Activated CD8-positive, alpha-beta memory T cell treated with anti-CD3 and anti-CD28 coated beads, Interleukin-2, amount 50 U/mL, for 4 hours (primary cell): Measurements from ENCODE around the gene PTPN5.

Source experiments
- DNase-seq: peaks from one replicate; pipeline ENCODE4 v3.0.0-alpha.2; 2020

The PTPN5 gene

DNA sequence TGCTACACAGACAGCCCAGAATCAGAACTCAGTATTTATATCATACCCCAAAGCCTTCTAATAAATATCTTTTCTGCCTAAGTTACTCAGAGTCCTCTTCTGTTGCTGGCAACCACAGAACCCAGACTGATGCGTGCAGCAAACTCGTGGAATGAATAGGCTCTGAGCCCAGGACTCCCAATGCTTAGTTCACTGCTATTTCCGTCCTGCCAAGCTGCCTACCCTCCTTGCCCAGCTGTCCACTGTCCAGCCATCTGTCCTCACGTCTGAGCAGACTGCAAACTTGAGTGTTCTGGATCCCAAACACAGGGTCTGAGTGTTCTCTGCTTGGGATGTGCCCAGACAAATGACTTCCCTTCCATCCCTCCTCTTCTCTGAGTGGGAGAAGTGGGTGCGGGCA, 19.4 kb downstream of the PTPN5 start:
- DNase-seq = no peak

DNA sequence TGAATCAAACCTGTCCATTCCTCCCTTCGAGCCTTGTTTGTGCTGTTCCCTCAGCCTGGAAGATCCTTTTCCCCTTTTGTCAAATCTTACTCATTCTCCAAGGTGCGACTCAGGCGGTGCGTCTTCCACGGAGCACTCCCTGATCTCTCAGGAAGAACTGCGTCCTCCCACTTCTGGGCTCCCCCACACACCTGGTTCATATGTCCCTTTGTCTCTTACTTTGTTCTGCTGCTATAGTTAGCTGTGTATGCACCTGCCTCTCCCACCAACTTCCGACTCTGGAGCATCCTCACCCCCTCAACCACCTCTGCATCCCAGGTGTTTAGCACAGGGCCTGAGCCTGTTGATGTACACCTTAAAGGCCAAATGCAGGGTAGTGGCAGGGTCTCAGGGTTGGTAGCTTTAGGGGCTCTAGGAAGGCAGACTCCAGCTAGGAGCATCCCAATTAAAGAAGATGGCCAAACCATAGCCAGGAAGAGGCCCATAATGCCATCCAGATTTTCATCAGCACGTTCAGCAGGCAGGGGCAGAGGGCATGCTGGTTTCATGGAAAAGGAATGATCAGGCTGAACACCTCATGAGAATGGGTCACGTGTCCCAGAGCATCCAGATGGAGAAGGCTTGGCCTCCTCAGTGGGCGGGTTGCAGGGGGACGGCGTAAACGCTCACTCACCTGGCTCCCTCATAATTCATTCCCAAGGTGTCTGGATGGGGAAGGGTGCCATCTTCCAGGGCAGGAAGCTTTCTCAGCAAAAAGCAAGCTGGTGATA, 20.1 kb downstream of the PTPN5 start:
- DNase-seq = no peak

DNA sequence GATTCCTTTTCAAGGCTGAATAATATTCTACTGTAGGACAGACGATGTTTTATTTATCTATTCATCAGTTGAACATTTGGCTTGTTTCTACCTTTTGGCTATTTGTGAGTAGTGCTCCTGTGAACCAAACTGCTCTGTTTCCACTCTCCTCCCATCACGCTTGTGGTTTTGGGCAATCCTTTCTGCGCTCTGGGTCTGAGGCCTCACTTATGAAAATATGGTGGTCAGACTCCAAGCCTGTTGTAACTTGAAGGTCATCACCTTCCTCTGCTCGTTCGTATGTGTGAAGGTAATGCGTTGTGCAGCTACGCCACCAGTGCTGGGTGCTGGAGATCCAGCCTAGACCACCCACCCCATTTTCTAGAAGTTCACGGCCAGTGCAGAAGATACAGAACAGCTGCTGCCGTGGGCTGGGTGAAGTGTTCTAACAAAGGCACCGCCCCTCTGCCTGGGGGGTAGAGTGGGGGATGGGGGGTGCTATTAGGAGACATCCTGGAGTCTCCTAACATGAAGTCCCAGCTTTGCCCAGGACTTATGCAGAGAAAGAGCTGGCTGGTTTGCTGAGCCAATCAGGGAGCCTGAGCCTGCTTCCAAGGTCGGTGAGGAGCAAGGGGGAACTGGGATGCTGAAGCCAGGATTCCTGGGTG, 21.0 kb downstream of the PTPN5 start:
- DNase-seq = no peak

DNA sequence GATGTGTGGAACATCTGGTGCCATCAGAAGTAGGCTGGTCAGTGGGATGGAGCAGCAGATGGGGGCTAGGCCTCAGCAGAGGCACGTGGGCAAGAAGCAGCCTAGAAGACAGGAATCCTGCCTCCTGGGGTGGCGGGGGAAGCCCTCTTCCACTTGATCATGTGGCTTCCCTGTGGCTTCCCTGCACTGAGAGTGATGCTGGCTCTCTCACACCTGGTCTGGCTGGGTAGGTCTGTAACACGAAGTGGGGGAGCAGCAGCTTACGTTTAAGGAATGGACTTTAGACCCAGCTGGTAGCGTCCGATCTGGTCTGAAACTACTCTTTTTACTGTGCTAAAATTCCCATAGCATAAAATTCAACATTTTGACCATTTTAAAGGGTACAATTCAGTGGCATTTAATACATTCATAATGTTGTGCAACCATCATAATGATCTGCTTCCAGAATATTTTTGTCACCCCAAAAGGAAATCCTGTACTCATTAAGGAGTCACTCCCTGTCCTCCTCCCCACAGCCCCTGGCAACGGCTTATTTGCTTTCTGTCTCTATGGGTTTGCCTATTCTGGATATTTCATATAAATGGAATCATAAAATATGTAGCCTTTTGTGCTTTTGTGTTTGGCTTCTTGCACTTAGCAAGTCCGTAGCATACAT, 21.7 kb downstream of the PTPN5 start:
- DNase-seq = no peak

DNA sequence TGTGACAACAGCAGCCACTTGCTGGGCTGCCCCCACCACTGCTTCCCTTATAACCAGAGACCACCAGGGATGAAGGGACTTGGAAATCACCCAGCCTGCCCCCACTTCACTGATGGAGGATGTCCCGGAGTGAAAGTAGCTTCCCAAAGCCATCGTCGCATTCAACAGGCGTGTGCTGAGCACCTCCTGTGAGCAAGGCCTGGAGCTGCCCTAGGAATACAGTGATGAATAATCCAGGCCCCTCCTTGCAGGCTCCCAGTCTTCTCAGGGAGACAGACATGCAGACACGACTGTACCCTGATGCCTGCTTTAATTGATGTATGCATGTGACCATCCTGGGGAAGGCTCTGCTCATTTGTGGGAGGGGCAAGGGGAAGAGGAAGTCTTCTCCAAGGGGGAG, 22.6 kb downstream of the PTPN5 start:
- no peak for DNase-seq

DNA sequence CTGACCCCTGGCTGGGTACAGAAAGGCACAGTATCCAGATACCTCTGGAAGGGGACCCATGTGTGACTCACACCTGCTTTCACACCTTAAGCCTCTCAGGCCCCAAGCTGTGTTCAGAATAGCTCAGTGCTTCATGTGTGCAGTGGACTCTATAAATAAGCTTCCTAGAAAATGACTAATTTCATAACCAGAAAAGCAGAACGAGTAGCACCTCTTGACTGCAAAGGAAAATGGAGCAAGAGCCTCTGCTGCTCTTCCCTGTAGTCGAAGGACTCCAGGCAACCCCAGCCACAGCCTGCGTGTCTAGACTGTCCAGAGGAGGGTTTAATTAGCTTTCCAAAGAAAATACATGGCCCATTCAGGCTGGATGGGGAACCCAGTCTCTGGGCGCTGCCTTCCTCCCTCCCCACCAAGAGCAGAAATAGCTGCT, 23.1 kb downstream of the PTPN5 start:
- no peak for DNase-seq

DNA sequence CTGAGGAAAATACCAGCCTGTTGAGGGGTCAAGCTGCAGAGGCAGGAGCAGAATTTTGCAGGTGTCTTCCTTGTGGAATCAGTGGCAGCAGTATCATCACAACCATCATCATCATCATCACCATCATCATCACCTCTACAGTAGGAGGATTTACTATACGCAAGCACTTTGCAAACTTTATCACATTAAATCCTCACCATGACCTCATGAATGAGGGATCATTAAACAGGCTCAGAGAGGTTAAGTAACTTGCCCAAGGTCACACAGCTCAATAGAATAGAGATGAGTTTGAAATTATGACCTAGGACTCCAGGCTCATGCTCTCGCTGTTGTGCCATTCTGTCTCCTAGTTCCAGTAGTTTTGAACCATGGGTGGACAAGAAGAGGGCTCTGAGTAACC, 25.6 kb downstream of the PTPN5 start:
- no peak for DNase-seq

DNA sequence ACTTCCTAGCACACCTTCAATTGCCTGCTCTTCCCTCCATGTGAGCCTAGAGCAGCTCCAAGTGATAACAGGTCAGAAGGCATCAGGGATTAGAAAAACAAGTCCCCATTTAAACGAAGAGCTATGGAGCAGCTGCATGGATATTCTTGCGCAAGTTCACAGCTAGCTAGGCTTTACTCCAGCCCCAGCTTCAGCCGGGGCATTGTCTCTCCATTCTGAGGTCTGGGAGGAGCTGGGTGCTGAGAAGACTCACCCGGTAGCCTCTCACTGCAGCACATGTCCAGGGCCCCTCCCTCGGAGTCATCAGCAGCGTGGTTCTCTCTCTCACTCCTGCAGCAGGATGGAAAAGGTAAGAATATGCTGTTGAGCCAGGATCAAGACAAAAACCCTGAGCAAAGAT, 26.0 kb downstream of the PTPN5 start:
- DNase-seq = no peak

DNA sequence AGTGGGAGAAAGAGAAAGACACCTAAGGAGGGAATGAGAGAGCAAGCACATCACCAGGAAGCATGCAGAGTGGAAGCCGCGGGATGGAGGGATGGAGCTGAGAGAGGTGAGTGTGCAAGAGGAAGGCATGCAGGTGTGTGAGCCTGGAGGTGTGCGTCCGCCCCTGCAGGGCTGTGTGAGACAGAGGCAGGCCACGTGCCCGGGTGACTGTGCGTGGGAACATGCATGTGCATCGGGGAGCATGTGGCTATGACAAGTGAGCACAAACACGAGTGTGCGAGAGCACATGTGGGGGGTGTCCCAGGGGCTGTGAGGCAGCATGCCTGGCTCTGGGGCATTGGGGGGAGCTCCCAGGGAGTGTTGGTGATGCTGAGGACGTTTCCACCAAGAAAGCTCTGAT, 29.9 kb downstream of the PTPN5 start:
- no peak for DNase-seq

DNA sequence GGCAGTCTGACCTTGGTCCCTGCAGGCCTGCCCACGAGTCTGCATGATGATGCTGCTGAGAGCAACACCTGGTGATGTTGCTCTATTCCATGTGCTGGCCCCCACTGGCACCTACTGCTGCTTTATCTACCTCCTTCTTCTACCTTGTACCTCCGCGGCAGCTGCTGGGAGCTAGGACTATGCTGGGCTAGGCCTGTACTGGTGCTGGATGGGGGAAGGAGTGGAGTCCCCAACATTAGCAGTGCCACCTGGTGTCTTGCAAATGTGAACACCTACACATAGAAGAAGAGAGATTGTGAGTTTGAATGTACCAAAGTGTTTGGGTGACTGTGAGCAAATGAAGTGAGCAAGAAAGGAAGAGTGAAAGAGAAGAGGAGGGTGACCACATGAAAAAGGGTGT, 30.5 kb downstream of the PTPN5 start:
- DNase-seq = no peak

DNA sequence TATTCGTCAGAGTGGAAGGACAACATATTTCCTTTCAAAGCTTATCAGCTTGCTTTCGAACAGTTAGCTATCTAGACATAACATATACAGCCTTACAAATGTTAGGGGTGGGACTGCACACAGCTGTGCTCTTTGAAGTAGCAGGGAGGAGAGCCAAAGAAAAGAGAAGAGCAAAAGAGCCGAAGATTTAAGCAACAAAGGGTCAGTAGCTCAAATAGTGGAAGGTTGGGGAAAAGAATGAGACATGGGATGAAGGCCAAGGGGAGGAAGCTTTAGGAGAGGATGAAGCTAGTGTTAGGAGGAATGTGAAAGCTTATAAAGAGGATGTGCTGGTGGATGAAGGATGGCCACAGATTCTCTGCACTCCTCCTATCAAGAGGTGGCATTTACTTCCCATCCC, 33.8 kb downstream of the PTPN5 start:
- no peak for DNase-seq

DNA sequence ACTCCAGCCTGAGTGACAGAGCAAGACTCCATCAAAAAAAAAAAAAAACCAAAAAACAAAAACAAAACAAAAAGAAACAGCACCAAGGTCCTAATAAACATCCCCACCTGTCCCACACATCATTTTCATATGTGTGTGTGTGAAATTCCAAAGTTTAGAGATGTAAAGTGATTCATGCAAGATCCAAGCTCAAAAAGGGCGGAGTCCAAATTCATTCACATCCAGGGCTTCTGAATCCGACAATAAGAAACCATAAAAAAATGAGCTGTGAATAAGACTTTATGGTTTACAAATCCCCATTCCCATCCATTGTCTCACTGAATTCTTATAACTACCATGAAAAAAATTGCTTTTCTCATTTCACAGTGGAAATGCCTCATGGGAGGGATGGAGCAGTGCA, 34.7 kb downstream of the PTPN5 start:
- no peak for DNase-seq

DNA sequence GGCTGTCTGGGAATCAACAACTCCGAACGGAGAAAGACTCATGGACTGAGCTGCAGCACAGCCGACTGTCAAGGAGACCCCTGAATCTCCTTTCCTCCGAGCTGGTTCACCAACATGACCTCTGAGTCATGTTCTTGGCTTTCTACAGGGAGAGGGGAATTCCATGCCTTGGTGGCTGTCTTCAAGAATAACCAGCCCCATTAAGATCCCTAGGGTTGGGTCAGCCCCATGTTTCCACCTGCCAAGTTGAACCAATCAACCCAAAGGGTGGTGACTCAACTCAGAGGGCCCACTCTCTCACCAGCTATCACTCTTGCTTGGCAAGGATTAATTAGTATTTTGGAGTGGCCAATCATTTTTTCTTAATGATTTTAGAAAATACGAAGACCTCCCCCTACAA, 37.3 kb downstream of the PTPN5 start:
- DNase-seq = no peak

DNA sequence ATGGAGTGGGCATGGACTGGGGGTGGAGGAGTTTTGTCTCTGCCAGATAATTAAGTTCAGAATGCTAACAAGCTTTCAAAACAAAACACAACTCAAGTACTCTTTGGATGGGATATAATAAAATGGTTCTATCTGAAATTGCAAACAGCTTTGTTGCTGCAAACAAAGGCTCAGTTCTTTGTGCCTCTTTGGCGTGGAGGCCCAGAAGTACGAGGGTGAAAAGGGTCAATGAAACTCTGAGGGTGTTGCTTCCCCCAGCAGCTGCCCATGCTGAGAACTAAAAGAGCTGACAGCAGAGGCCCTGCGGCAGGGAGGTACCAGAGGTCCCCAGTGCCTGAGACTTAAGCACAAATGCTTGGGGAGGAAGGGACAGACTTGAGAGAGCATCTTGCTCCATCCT, 39.1 kb downstream of the PTPN5 start:
- no peak for DNase-seq

DNA sequence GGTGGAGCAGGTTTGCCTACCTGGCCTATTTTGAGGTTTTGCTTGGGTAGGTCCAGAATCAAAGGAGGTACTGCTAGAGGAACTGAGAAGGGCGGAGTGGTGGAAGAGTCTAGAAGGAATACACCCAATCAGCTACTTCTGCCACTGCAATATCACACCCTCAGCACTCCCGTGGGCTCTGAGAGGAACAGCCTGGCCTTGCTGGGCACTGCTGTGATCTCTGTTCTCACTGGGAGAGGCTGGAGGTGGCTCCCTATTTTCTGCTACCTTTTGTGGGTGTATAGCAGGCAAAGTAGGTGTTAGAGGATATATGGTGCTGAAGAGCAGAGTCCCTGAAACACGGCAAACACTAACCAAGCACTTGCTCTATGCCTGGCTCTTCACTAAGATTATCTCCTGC, 40.7 kb downstream of the PTPN5 start:
- DNase-seq = no peak

DNA sequence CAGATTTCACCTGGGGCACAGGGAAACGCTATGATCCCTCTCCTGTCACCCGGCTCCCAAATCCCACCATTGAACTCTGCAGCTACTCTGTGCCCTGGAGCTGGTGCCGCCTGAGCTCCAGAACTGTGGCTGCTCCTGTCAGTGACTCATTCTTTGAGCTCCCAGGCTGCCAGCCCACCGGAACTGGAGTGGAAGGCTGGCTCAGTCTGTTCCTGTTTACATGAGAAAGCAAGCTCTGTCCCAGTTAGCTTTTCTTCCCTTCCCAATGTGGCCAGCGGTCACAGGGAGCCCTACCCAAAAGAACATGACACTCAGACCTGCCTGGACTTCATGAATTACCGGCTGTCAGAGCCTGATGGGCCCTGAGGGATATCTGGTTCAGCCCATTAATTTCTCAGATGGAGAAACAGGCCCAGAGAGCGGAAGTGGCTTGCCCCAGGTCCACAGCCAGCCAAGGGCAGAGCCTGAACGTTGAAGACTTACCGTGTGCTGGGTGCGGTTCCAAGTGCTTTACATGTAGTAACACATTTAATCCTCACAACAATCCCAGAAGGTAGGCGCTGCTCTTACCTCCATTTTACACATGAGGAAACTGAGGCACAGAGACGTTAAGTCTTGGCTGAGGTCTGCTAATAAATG, 41.8 kb downstream of the PTPN5 start:
- DNase-seq = no peak

DNA sequence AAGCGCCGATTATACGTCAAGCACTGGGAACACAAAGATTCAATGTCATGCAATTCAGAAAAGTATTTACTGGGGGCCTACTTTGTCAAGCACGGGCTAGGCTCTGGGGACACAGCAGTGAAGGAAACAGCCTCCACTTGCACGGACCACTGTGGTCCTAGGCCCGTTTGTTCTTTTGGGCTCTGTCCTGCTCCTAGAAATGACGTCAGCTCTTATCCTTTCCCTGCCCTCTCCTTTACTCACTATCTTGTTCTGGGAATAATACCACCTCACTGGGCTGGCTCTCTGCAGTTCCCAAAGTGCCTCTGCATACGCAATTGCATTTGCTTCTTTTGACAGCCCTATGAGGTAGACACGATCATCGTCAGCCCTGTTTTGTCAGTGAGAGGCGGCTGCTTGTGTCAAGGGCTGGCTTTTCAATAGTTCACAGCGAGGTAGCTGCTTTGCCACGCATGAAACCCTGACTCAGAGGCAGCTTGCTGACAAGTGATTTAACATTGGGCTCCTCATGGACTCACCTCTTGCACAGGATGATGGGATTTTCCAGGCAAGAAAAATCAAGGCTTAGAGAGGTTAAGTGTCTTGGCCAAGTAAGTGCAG, 42.7 kb downstream of the PTPN5 start:
- DNase-seq = no peak

DNA sequence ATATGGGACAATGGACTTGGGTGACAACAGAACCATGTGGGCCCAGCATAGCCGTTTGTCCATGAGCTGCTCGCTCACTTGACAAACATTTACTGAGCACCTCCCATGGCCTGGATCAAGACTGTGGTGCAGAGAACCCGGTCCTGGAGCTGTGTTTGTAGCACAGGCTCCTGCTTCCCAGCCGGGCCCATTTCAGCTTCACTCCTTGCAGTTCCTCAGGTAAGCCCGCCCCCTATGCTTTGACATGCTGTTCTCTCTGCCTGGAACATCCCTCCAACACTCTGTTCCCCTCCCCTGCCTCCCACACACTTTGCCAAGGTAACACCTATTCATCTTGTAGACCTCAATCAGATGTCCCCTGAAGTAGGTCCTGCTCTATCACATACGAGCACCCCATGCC, 46.3 kb downstream of the PTPN5 start:
- no peak for DNase-seq

DNA sequence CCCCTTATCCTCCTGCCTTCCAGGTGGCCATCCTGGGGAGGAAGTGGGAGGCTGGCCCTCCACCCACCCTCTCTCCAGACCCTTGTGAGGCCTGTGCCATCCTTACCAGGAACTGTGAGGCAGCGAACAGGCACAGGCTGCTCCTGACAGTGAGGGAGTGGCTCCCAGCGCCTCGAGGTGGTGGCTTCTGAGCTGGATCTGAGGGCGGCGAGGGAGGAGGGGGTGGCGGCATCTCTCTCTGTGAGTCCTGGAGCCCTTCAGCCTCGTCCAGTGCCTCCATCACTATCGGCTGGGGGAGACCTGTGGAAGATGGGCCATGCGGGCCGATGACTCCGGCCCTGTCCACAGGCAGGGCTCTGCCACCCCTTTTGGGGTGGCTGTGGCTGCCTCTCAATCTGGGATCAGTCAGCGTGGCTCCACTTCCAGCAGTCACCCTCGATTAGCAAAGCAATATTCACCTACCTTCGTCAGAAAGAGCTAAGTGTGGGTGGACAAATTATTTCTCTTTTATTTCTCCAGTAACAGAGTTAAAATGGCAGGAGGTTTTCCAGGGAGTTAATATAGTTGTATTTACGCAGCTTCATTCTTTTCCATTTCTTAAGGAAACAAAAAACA, 47.6 kb downstream of the PTPN5 start:
- no peak for DNase-seq

DNA sequence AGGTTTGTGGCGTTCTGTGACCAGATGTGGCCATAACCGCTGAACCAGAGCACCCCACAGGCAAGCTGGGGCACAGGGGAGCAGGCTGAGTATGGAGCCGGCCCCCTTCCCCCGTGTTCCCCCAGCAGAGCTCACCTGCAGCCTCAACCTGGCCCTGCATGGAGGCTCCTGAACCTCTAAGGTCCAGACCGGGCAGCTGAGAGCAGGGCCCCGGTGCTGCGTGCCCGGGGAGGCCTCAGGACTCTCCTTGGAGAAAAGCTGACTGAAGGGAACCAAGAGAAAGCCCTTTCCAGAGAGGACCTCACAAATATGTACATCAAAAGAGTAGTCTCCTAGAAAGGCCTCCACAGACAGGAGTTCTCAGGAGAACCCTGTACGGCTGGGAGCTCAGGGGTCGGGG, 48.2 kb downstream of the PTPN5 start:
- no peak for DNase-seq

DNA sequence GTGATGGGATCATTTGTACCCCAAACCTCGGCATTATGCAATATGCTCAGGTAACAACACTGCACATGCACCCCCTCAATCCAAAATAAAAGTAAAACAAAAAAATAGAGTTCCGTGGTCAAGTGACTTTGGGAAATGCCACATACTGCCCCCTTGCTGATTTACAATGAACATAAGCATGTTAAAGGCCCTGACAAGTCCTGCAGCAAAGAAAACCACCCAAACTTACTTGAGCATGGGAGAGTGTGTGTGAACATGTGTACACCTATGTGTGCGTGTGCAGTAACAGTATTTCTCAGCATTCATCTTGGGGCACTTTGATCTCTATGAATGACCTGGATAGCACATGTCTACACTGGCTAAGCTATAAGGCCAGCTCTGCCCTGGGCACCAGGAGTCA, 49.8 kb downstream of the PTPN5 start:
- no peak for DNase-seq

DNA sequence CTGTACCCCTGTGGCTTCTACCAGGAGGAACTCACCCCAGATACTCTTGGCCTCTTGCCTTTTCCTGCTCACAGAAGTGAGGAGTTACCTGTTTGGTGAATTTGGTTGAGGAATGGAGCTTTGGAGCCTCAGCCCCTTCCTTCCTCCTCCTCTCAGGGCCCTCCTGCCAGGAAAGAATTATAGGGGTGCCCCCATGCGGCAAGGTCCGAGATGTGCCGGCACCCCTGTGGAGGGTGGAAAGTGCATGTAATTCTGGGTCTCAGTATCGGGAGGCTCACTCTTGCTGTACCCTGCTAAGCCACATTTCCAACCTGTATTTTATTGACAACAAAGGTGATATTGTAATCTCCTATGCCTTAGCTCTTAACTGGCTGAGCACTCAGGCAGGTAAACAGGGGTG, 51.9 kb downstream of the PTPN5 start:
- DNase-seq = no peak

DNA sequence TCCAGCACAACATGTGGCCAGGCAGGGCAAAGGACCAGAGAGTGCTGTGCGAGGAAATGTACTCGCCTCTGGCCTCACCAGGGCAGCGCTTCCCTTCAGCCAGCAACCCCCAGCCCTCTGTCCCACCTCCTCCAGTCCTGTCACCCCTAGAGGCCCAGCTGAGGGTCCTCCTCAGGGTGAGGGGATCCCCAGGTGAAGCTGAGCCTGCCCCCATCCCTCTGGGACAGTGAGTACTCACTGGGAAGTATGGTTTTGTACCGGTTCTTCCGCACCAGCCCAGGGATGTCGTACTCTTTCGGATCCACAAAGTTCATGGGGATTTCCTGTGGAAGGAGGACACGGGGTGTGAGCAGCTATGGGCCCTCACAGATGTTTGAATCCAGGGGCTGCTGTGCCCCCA, 54.0 kb downstream of the PTPN5 start:
- DNase-seq = no peak
